HG02678 (cell line): Measurements from ENCODE around the gene PTPN22.

Experiments
- ATAC-seq: cut with Tn5 transposase; IDR thresholded peaks from one replicate; pipeline ENCODE4 v1.9.1; 2021; ENCODE audit warnings: mild to moderate bottlenecking, moderate library complexity; ENCODE audit not compliant: unreplicated experiment

PTPN22 gene

DNA sequence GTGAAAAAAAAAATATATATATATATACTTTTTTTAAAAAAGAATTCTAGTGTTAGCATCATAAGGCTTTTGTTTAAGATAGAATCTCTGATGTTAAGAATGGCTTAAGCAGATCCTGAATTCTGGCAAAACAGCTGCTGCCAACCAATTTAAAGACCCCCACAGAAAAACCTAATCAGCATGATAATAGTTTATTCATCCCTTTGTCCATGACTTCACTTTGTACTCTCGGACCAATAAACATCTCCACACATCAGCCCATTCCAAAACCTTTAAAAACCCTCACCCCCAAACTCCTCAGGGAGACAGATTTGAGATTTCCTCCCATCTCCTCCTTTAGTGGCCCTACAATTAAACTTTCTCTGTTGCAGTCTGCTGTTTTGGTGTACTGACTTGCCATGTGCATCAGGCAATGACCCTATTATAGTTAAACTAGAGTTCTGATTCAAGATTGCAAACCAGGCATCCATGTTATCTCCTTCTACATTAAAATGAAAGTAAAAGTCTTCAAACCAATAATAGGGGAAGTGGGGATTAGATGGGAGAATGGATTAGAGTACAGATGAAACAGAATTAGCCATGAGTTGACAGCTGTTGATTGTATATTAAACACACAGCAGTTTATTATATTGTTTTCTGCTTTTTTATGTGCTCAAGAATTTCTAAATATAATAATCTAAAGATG, 102.5 kb downstream of the PTPN22 start:
- no peak for ATAC-seq

DNA sequence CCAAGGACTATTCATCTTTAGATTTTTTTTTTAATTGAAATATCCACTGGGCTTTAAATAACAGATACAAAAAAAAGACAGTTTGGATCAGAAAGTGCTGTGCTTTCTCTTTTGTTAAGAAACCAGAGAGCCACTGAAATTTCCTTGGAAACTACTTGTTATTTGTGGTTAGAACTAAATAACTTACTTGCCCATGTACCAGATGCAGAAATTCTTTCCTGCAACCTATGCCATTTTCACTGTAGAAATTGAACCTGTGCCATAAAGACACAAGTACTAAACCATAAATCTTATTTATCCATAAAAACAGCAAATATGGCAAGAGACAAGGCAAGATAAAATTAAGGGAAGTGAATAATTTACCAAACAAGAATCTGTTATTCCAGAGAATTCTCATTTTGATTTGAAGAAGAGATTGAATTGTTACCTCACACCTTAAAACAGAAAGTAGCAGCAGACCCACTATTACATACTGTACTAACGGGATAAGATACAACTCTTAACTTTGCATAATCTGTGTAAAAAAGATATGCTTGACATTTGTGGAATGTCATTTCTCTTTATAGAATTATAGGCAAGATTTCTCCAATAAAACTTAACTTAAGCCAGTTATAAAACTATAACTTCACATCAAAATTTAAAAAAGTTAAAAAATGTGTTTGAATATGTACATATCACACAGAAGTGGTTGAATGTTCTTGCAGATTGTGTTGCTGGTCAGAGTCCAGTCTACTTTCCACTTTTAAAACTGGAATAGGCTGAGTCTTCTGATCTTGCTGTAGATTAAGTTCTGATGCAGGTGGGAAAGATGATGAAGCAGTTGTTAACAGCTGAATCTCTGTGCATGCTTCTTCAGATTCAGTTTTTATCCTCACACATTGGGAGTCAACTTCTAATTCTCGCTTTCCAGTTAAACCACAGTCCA, 105.9 kb downstream of the PTPN22 start:
- ATAC-seq = no peak
